ENCODE results near the gene UNC45A. TPM values are rescaled to one million over a fixed set of nuclear protein-coding genes. Genes with fewer than 3 reads are reported as not detected.

The UNC45A gene
- total RNA-seq, 1 experiment from 2014 or later: 101 TPM

DNA sequence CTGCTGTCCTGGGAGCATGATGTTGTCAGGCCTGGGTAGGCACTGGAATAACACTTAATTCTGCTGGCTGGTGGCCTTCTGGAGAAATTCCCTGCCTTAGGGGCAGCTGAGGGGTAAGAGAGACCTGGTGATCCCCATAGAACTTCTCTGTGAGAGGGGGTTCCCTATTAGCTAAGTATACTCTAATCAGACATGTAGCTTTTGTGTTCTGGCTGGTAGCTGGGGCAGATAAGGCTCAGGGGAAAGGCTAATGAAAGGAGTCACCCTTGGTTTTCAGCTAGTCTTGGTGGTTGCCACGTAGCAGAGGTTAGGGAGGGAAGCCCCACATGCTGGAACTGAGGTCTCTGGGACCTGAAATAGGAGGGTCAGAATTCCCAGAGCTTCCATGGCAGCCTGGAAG is 1.8 kb upstream of the UNC45A start (continued):
- TF ChIP-seq, protein P1, sequence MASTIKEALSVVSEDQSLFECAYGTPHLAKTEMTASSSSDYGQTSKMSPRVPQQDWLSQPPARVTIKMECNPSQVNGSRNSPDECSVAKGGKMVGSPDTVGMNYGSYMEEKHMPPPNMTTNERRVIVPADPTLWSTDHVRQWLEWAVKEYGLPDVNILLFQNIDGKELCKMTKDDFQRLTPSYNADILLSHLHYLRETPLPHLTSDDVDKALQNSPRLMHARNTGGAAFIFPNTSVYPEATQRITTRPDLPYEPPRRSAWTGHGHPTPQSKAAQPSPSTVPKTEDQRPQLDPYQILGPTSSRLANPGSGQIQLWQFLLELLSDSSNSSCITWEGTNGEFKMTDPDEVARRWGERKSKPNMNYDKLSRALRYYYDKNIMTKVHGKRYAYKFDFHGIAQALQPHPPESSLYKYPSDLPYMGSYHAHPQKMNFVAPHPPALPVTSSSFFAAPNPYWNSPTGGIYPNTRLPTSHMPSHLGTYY (CRISPR knock-in tag; IDR thresholded peaks at IDR 0.05): no peak
- TF ChIP-seq, protein P2, sequence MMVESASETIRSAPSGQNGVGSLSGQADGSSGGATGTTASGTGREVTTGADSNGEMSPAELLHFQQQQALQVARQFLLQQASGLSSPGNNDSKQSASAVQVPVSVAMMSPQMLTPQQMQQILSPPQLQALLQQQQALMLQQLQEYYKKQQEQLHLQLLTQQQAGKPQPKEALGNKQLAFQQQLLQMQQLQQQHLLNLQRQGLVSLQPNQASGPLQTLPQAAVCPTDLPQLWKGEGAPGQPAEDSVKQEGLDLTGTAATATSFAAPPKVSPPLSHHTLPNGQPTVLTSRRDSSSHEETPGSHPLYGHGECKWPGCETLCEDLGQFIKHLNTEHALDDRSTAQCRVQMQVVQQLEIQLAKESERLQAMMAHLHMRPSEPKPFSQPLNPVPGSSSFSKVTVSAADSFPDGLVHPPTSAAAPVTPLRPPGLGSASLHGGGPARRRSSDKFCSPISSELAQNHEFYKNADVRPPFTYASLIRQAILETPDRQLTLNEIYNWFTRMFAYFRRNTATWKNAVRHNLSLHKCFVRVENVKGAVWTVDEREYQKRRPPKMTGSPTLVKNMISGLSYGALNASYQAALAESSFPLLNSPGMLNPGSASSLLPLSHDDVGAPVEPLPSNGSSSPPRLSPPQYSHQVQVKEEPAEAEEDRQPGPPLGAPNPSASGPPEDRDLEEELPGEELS (CRISPR knock-in tag; IDR thresholded peaks at IDR 0.05): no peak
- TF ChIP-seq ZNF121 (CRISPR knock-in tag; IDR thresholded peaks at IDR 0.05) (no peak), TP53 (CRISPR knock-in tag; IDR thresholded peaks at IDR 0.05) (no peak), TEAD1 (CRISPR knock-in tag; IDR thresholded peaks at IDR 0.05) (no peak), SMAD4 (CRISPR knock-in tag; IDR thresholded peaks at IDR 0.05) (no peak), FOXP1 (CRISPR knock-in tag; IDR thresholded peaks at IDR 0.05; ENCODE audit: borderline replicate concordance) (no peak)
- TF ChIP-seq, protein P3, sequence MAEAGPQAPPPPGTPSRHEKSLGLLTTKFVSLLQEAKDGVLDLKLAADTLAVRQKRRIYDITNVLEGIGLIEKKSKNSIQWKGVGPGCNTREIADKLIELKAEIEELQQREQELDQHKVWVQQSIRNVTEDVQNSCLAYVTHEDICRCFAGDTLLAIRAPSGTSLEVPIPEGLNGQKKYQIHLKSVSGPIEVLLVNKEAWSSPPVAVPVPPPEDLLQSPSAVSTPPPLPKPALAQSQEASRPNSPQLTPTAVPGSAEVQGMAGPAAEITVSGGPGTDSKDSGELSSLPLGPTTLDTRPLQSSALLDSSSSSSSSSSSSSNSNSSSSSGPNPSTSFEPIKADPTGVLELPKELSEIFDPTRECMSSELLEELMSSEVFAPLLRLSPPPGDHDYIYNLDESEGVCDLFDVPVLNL (CRISPR knock-in tag; IDR thresholded peaks at IDR 0.05; ENCODE audit: borderline replicate concordance, low read depth): no peak
- TF ChIP-seq, protein P4, sequence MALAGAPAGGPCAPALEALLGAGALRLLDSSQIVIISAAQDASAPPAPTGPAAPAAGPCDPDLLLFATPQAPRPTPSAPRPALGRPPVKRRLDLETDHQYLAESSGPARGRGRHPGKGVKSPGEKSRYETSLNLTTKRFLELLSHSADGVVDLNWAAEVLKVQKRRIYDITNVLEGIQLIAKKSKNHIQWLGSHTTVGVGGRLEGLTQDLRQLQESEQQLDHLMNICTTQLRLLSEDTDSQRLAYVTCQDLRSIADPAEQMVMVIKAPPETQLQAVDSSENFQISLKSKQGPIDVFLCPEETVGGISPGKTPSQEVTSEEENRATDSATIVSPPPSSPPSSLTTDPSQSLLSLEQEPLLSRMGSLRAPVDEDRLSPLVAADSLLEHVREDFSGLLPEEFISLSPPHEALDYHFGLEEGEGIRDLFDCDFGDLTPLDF (CRISPR knock-in tag; IDR thresholded peaks at IDR 0.05): no peak

DNA sequence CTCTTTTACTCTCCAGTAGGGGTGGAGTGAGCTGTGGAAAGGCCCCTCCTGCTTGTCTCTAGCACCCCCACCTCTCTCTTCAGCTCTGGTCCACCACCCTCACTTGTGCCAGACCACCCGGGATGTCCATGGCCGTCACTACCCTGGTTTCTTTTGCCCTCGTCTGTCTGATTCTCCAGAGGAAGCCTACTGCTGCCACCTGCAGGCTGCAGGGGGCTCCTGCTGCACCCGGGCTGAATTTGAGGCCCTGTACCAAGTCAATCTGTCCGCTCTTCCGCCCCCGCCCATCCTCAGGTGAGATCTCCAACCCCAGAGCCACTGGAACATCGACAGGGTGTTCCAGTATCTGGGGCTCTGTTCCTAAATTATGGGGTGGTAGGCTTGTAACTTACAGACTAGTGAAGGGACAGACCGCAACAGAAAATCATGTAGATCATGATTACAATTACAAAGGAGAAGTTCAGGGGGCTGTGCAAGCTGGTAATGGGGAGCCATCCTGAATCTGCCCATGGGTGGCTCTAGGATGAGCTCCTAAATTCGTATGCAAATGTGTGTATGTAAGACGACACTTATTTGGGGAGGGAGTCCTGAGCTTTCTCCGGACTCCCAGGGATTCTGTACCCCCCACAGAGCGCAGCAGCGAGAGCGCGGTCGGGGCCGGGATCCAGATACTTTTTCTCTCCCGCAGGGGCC is 683 bp upstream of the UNC45A start:
- DNase-seq (ENCODE audit: low spot score): peak; percentile 96
- ChIA-PET CTCF (interaction anchor here (0.5 to 7.7 kb wide), 27 partner anchors 10 to 791 kb away, joined by 3 to 264 read pairs (median 5); partner anchors contain the start of genes BLM, FES, MAN2A2 and RCCD1), POLR2A (interaction anchor here (1.0 to 2.6 kb wide), 6 partner anchors 13 to 217 kb away, joined by 3 to 19 read pairs (median 6); partner anchors contain the start of genes BLM, MAN2A2 and RCCD1)
- H3K36me3 Mint-ChIP-seq: peaks cover 12% of the 10 kb centered on the region
- H3K27ac Mint-ChIP-seq: peak overlapping the region; percentile 96
- peak; percentile 57 for ATAC-seq
- peak overlapping the region; percentile 93 for H3K4me3 Mint-ChIP-seq
- H3K9me3 Mint-ChIP-seq: no peaks in the 10 kb centered on the region
- peaks cover 12% of the 10 kb centered on the region for H3K27me3 Mint-ChIP-seq (ENCODE audit: low read depth)
- TF ChIP-seq KAT7 (CRISPR knock-in tag; IDR thresholded peaks at IDR 0.05; ENCODE audit: borderline replicate concordance) (no peak), NFYB (CRISPR knock-in tag; conservative IDR thresholded peaks at IDR 0.05; ENCODE audit: low read depth) (no peak), NR1H2 (CRISPR knock-in tag; IDR thresholded peaks at IDR 0.05) (no peak), ZNF671 (CRISPR knock-in tag; IDR thresholded peaks at IDR 0.05) (no peak)
- TF ChIP-seq, protein P5, sequence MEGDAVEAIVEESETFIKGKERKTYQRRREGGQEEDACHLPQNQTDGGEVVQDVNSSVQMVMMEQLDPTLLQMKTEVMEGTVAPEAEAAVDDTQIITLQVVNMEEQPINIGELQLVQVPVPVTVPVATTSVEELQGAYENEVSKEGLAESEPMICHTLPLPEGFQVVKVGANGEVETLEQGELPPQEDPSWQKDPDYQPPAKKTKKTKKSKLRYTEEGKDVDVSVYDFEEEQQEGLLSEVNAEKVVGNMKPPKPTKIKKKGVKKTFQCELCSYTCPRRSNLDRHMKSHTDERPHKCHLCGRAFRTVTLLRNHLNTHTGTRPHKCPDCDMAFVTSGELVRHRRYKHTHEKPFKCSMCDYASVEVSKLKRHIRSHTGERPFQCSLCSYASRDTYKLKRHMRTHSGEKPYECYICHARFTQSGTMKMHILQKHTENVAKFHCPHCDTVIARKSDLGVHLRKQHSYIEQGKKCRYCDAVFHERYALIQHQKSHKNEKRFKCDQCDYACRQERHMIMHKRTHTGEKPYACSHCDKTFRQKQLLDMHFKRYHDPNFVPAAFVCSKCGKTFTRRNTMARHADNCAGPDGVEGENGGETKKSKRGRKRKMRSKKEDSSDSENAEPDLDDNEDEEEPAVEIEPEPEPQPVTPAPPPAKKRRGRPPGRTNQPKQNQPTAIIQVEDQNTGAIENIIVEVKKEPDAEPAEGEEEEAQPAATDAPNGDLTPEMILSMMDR (IDR thresholded peaks at IDR 0.05): peak; percentile 54
- peaks cover 23% of the 10 kb centered on the region for H3K4me1 Mint-ChIP-seq

DNA sequence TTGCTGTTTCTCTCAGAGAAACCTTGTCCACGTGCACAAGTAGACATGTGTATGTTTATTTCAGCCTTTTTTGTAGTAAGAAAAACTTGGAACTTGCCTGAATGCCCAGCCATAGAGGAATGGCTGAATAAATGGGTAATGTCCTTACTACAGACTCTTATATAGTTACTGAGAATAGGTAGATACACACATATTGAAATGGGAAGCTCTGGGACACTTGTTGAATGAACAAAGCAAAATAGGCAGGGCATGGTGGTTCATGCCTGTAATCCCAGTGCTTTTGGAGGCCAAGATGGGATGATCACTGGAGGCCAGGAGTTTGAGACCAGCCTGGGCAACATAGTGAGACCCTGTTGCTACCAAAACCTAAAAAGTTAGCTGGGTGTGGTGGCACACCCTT is 1.7 kb downstream of the UNC45A start:
- no peak overlapping the region for H3K27ac Mint-ChIP-seq
- no peak for DNase-seq (ENCODE audit: low spot score)

More for the DNA sequence above, 1.7 kb downstream of the UNC45A start:
- Mint-ChIP-seq H3K27me3 (ENCODE audit: low read depth) (peaks cover 12% of the 10 kb centered on the region), H3K9me3 (no peaks in the 10 kb centered on the region), H3K4me3 (peak overlapping the region; percentile 93), H3K36me3 (peaks cover 32% of the 10 kb centered on the region), H3K4me1 (peaks cover 18% of the 10 kb centered on the region)
- CTCF ChIA-PET: interaction anchor here (1.0 to 7.7 kb wide), 5 partner anchors 19 to 335 kb away, joined by 3 to 264 read pairs (median 6); partner anchors contain the start of genes FES and RCCD1
- POLR2A ChIA-PET: no interaction called here
- TF ChIP-seq EMX1 (CRISPR knock-in tag; IDR thresholded peaks at IDR 0.05) (no peak), ZNF121 (CRISPR knock-in tag; IDR thresholded peaks at IDR 0.05) (peak; percentile 35; the same call in 1 of the 2 replicates), ZNF219 (CRISPR knock-in tag; IDR thresholded peaks at IDR 0.05; ENCODE audit: borderline replicate concordance) (no peak), TEAD1 (CRISPR knock-in tag; IDR thresholded peaks at IDR 0.05) (no peak)
- ATAC-seq: no peak

Measured in WTC11 (cell line).